Measurements from ENCODE around the gene TTC29.

TTC29 gene

DNA sequence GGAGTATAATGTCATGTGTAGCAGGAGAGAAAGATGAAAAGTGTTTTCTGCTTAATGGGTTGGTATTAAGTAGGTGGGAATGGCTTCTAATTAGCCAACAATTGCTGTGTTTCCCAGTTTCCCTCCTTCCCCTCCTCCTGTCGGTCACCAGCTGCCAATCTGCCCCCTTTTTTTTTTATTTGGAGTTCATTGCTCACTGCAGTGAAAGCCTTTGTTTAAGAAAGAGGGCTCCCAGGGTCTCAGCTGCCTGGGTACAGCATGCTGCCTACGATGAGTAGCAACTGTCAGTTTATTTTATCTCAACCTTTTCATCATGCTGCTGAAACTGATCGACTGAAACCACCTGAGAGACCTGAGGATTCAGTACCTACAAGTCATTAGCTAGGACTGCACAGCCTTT is 157.9 kb downstream of the TTC29 start:
- no peak overlapping the region for H3K4me3 ChIP-seq (ENCODE audit: insufficient read depth, low read length, poor library complexity, severe bottlenecking)
- no peaks in the 10 kb centered on the region for H3K9me3 ChIP-seq (ENCODE audit: insufficient read depth, low read length)
- no peaks in the 10 kb centered on the region for H3K36me3 ChIP-seq (ENCODE audit: low read length)
- no peak for TF ChIP-seq EZH2phosphoT487 (conservative IDR thresholded peaks at IDR 0.05; ENCODE audit: low read length)
- TF ChIP-seq, protein P1, sequence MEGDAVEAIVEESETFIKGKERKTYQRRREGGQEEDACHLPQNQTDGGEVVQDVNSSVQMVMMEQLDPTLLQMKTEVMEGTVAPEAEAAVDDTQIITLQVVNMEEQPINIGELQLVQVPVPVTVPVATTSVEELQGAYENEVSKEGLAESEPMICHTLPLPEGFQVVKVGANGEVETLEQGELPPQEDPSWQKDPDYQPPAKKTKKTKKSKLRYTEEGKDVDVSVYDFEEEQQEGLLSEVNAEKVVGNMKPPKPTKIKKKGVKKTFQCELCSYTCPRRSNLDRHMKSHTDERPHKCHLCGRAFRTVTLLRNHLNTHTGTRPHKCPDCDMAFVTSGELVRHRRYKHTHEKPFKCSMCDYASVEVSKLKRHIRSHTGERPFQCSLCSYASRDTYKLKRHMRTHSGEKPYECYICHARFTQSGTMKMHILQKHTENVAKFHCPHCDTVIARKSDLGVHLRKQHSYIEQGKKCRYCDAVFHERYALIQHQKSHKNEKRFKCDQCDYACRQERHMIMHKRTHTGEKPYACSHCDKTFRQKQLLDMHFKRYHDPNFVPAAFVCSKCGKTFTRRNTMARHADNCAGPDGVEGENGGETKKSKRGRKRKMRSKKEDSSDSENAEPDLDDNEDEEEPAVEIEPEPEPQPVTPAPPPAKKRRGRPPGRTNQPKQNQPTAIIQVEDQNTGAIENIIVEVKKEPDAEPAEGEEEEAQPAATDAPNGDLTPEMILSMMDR (IDR thresholded peaks at IDR 0.05; ENCODE audit: insufficient read depth, low read length, poor library complexity, severe bottlenecking), result no peak
- no peak overlapping the region for H3K4me2 ChIP-seq (ENCODE audit: low read depth, low read length, poor library complexity, severe bottlenecking)
- H3K27ac ChIP-seq (ENCODE audit: low read depth, low read length), result no peak overlapping the region
- H3K9ac ChIP-seq (ENCODE audit: low read length), result no peak overlapping the region
- no peaks in the 10 kb centered on the region for H3K27me3 ChIP-seq (ENCODE audit: low read length)
- no peaks in the 10 kb centered on the region for H3K9me2 ChIP-seq (replicated peaks; ENCODE audit: insufficient read depth, low read length)
- H3F3A ChIP-seq (ENCODE audit: insufficient read depth), result no peaks in the 10 kb centered on the region
- H3K79me2 ChIP-seq (ENCODE audit: insufficient read depth, low read length), result no peaks in the 10 kb centered on the region
- no peaks in the 10 kb centered on the region for H4K20me1 ChIP-seq (ENCODE audit: low read depth, low read length)
- no peak overlapping the region for H2AFZ ChIP-seq (ENCODE audit: low read depth, low read length, severe bottlenecking)

DNA sequence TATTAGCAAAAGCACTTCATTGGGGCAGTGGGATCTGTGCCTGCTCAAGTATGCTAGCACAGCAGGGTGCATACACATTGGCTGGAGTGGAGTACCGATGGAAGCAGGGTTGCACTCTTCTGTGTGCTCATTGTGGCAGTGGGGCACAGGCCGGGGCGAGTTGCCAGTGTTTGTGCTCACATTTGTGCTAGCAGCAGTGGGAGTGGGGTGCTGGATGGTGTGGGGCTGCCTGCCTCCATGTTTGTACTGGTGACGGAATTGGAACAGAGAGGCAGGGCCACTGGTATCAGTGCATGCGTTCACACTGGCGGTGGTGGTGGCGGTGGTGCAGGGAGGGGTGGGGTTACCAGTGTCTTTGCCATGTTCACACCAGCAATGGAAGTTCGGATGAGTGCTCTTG is 169.0 kb downstream of the TTC29 start:
- no peaks in the 10 kb centered on the region for H3K36me3 ChIP-seq (ENCODE audit: low read length)
- no peaks in the 10 kb centered on the region for H3F3A ChIP-seq (ENCODE audit: insufficient read depth)
- H3K9me2 ChIP-seq (replicated peaks; ENCODE audit: insufficient read depth, low read length), result no peaks in the 10 kb centered on the region
- no peak overlapping the region for H3K4me2 ChIP-seq (ENCODE audit: low read depth, low read length, poor library complexity, severe bottlenecking)
- no peaks in the 10 kb centered on the region for H3K27me3 ChIP-seq (ENCODE audit: low read length)
- no peak overlapping the region for H2AFZ ChIP-seq (ENCODE audit: low read depth, low read length, severe bottlenecking)
- H3K4me3 ChIP-seq (ENCODE audit: insufficient read depth, low read length, poor library complexity, severe bottlenecking), result no peak overlapping the region
- no peak overlapping the region for H3K9ac ChIP-seq (ENCODE audit: low read length)
- H3K79me2 ChIP-seq (ENCODE audit: insufficient read depth, low read length), result no peaks in the 10 kb centered on the region
- no peak for TF ChIP-seq EZH2phosphoT487 (conservative IDR thresholded peaks at IDR 0.05; ENCODE audit: low read length)
- TF ChIP-seq, protein P1 (IDR thresholded peaks at IDR 0.05; ENCODE audit: insufficient read depth, low read length, poor library complexity, severe bottlenecking), result no peak
- H3K9me3 ChIP-seq (ENCODE audit: insufficient read depth, low read length), result no peaks in the 10 kb centered on the region
- no peaks in the 10 kb centered on the region for H4K20me1 ChIP-seq (ENCODE audit: low read depth, low read length)
- H3K27ac ChIP-seq (ENCODE audit: low read depth, low read length), result no peak overlapping the region

DNA sequence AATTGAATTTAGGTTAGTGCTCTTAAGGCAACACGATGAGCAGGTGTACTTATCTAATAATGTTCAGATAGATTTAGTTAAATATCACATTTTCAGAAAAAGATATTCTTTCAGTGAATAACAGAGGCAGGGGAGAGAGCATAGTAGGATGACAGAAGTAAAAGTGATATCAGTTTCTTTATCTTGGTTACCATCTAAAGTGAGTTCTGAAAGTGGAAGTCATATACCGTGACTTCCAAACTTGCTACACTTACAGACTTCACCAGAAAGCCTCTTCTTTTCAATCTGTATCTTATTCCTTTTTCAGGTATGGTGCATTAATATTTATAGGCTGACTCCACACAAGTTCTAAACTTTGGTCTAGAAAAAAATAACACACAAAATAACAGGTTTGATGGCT is 182.1 kb downstream of the TTC29 start:
- Histone ChIP-seq H3K9ac (ENCODE audit: low read length) (no peak overlapping the region), H3K27me3 (ENCODE audit: low read length) (no peaks in the 10 kb centered on the region)

More for the DNA sequence above, 182.1 kb downstream of the TTC29 start:
- no peaks in the 10 kb centered on the region for H4K20me1 ChIP-seq (ENCODE audit: low read depth, low read length)
- no peaks in the 10 kb centered on the region for H3K9me3 ChIP-seq (ENCODE audit: insufficient read depth, low read length)
- TF ChIP-seq EZH2phosphoT487 (conservative IDR thresholded peaks at IDR 0.05; ENCODE audit: low read length), result no peak
- TF ChIP-seq, protein P1 (IDR thresholded peaks at IDR 0.05; ENCODE audit: insufficient read depth, low read length, poor library complexity, severe bottlenecking), result no peak
- H3K9me2 ChIP-seq (replicated peaks; ENCODE audit: insufficient read depth, low read length), result no peaks in the 10 kb centered on the region
- H3K4me3 ChIP-seq (ENCODE audit: insufficient read depth, low read length, poor library complexity, severe bottlenecking), result no peak overlapping the region
- no peak overlapping the region for H3K27ac ChIP-seq (ENCODE audit: low read depth, low read length)
- H3K4me2 ChIP-seq (ENCODE audit: low read depth, low read length, poor library complexity, severe bottlenecking), result no peak overlapping the region
- no peaks in the 10 kb centered on the region for H3F3A ChIP-seq (ENCODE audit: insufficient read depth)
- H2AFZ ChIP-seq (ENCODE audit: low read depth, low read length, severe bottlenecking), result no peak overlapping the region
- H3K79me2 ChIP-seq (ENCODE audit: insufficient read depth, low read length), result no peaks in the 10 kb centered on the region
- H3K36me3 ChIP-seq (ENCODE audit: low read length), result no peaks in the 10 kb centered on the region
